DND-41 (cell line): ENCODE results near the gene C1QTNF6.

ENCODE experiments used
- ATAC-seq: fragments of 200-7000 bp; cut with Tn5 transposase; 3 replicates; pipeline ENCODE4 v1.9.1; 2021; ENCODE audit warnings: low read depth; ENCODE audit not compliant: insufficient read depth
- DNase-seq: peaks from one replicate; pipeline ENCODE4 v3.0.0-alpha.2; 2020
- H2AFZ ChIP-seq: 2 replicates; pipeline ENCODE4 v1.6.0; 2012; ENCODE audit warnings: low read depth, low read length
- H3K27ac ChIP-seq: 2 replicates; pipeline ENCODE4 v1.5.1; 2012; ENCODE audit warnings: low read length, inconsistent platforms
- H3K27me3 ChIP-seq: fragments of 200-600 bp; sonication (generic); 2 replicates; pipeline ENCODE4 v1.6.0; 2012; ENCODE audit warnings: low read length, mild to moderate bottlenecking, inconsistent platforms; ENCODE audit not compliant: insufficient read depth, poor library complexity
- H3K36me3 ChIP-seq: 2 replicates; pipeline ENCODE4 v1.5.1; 2012; ENCODE audit warnings: low read length, inconsistent platforms; ENCODE audit not compliant: insufficient read depth
- H3K4me1 ChIP-seq: 2 replicates; pipeline ENCODE4 v1.5.1; 2012; ENCODE audit warnings: mild to moderate bottlenecking, low read length; ENCODE audit not compliant: insufficient read depth
- H3K4me2 ChIP-seq: 2 replicates; pipeline ENCODE4 v1.6.0; 2012; ENCODE audit warnings: mild to moderate bottlenecking, moderate library complexity, low read length, inconsistent platforms; ENCODE audit not compliant: insufficient read depth
- H3K4me3 ChIP-seq, 2 experiments: fragments of 200-600 bp in 1 of 2; shearing (Covaris generic) in 1 of 2; 2 replicates each; pipeline ENCODE4 v1.5.1; 2012 to 2016; ENCODE audit warnings: inconsistent platforms in 2 of 2, low read length in 2 of 2, mild to moderate bottlenecking in 2 of 2, low read depth in 1 of 2, moderate library complexity in 1 of 2
- H3K79me2 ChIP-seq: 2 replicates; pipeline ENCODE4 v1.6.0; 2012; ENCODE audit warnings: low read length, inconsistent platforms; ENCODE audit not compliant: insufficient read depth
- H3K9ac ChIP-seq: 2 replicates; pipeline ENCODE4 v1.6.0; 2012; ENCODE audit warnings: low read depth, mild to moderate bottlenecking, inconsistent platforms, low read length, moderate library complexity
- H3K9me3 ChIP-seq: 2 replicates; pipeline ENCODE4 v1.5.1; 2012; ENCODE audit warnings: low read length, moderate library complexity, mild to moderate bottlenecking, inconsistent platforms; ENCODE audit not compliant: insufficient read depth, severe bottlenecking
- H4K20me1 ChIP-seq: 2 replicates; pipeline ENCODE4 v1.6.0; 2012; ENCODE audit warnings: low read length; ENCODE audit not compliant: insufficient read depth
- EZH2 ChIP-seq: IDR thresholded peaks from 3 replicates; pipeline ENCODE4 v1.6.1; 2012; ENCODE audit warnings: borderline replicate concordance, low read depth, mild to moderate bottlenecking, moderate library complexity, low read length, inconsistent platforms; ENCODE audit not compliant: severe bottlenecking
- TF ChIP-seq, protein P1 (sequence below): IDR thresholded peaks from 2 replicates; pipeline ENCODE4 v1.5.1; 2012; ENCODE audit warnings: borderline replicate concordance, low read length, moderate library complexity, mild to moderate bottlenecking; ENCODE audit not compliant: poor library complexity, severe bottlenecking; ENCODE audit errors: extremely low read depth

The C1QTNF6 gene

DNA sequence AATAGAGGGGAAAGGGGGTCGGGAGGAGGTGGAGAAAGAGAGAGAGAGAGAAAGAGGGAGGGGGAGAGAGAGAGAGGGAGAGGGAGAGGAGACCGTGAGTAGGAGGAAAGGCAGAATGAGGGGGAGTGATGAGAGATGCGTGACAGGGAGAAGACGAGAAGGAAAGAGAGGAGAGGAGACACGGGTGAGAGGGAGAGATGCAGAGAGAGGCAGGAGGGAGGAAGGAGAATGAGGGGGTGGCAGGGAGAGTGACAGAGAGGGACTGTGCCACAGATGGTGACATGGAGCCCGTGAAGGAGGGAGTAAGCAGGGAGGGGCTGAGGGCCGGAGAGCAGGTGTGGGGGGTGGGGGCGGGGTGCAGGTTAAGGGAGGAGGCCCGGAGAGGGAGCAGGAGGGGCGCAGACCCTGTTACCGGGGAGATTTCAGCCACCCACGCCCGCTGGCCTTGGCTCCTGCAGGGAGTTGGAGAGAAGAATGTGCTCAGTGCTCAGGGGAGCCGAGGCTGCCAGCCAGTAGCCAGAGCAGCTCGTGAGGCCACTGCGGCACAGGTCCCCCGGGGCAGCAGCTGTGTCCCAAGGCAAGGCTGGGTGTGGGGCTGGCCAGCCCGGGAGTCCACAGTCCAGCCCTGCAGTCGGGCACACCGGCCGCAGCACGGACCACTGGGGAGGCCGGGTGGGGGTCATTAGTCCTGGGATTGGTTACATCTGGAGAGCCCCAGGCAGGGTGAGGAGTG is 24.3 kb upstream of the C1QTNF6 start, which contains the start of gene SSTR3:
Gene SSTR3 (minus strand): TSS at position 304 of the 733 bp plus-strand sequence. CDS start 4,674 bp downstream, outside the sequence.
- no peak for TF ChIP-seq EZH2
- TF ChIP-seq, protein P1, sequence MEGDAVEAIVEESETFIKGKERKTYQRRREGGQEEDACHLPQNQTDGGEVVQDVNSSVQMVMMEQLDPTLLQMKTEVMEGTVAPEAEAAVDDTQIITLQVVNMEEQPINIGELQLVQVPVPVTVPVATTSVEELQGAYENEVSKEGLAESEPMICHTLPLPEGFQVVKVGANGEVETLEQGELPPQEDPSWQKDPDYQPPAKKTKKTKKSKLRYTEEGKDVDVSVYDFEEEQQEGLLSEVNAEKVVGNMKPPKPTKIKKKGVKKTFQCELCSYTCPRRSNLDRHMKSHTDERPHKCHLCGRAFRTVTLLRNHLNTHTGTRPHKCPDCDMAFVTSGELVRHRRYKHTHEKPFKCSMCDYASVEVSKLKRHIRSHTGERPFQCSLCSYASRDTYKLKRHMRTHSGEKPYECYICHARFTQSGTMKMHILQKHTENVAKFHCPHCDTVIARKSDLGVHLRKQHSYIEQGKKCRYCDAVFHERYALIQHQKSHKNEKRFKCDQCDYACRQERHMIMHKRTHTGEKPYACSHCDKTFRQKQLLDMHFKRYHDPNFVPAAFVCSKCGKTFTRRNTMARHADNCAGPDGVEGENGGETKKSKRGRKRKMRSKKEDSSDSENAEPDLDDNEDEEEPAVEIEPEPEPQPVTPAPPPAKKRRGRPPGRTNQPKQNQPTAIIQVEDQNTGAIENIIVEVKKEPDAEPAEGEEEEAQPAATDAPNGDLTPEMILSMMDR: no peak

GRCh38 chr22:37211866-37212173 is 23.8 kb upstream of the C1QTNF6 start:
- H3K4me3 ChIP-seq: no peak overlapping the region
- no peaks in the 10 kb centered on the region for H3K36me3 ChIP-seq
- H3K4me1 ChIP-seq: no peaks in the 10 kb centered on the region
- no peak overlapping the region for H3K9ac ChIP-seq
- H2AFZ ChIP-seq: no peak overlapping the region
- no peaks in the 10 kb centered on the region for H3K9me3 ChIP-seq
- DNase-seq: no peak
- no peaks in the 10 kb centered on the region for H3K27me3 ChIP-seq
- no peaks in the 10 kb centered on the region for H3K79me2 ChIP-seq
- ATAC-seq: no peak
- H3K27ac ChIP-seq: no peak overlapping the region
- H4K20me1 ChIP-seq: no peaks in the 10 kb centered on the region
- H3K4me2 ChIP-seq: no peak overlapping the region
- TF ChIP-seq EZH2: no peak
- TF ChIP-seq, protein P1: no peak

More for the DNA sequence above, 24.3 kb upstream of the C1QTNF6 start, which contains the start of gene SSTR3:
- no peak within 1 kb of the TSS for H3K4me3 ChIP-seq
- H3K4me1 ChIP-seq: no peaks in the 10 kb centered on the region
- H3K9me3 ChIP-seq: no peaks in the 10 kb centered on the region
- DNase-seq (no peak), ATAC-seq (0 out of 3 replicates have a peak, but pooled peaks have one; percentile 24)
- no peaks in the 10 kb centered on the region for H3K27me3 ChIP-seq
- no peak within 1 kb of the TSS for H3K27ac ChIP-seq
- H2AFZ ChIP-seq: no peak within 1 kb of the TSS
- H3K79me2 ChIP-seq: no peaks in the 10 kb centered on the region
- H4K20me1 ChIP-seq: no peaks in the 10 kb centered on the region
- no peak within 1 kb of the TSS for H3K9ac ChIP-seq
- H3K4me2 ChIP-seq: no peak within 1 kb of the TSS
- H3K36me3 ChIP-seq: no peaks in the 10 kb centered on the region

- no peaks in the 10 kb centered on the region for H3K4me1 ChIP-seq
- H3K27me3 ChIP-seq: no peaks in the 10 kb centered on the region
- no peak overlapping the region for H3K4me2 ChIP-seq
Measured at GRCh38 chr22:37211075-37211865, 23.2 kb upstream of the C1QTNF6 start.

More at GRCh38 chr22:37211075-37211865, 23.2 kb upstream of the C1QTNF6 start:
- Histone ChIP-seq H3K36me3 (no peaks in the 10 kb centered on the region), H3K9ac (no peak overlapping the region), H3K79me2 (no peaks in the 10 kb centered on the region), H3K27ac (no peak overlapping the region), H4K20me1 (no peaks in the 10 kb centered on the region), H3K4me3 (no peak overlapping the region), H3K9me3 (no peaks in the 10 kb centered on the region), H2AFZ (no peak overlapping the region)
- ATAC-seq (no peak), DNase-seq (no peak)
- TF ChIP-seq, protein P1: no peak
- no peak for TF ChIP-seq EZH2
